WTC11 (cell line): ENCODE results near the gene FAM76A. TPM values are rescaled to one million over a fixed set of nuclear protein-coding genes. Genes with fewer than 3 reads are reported as not detected.
A peak's percentile ranks its signal among the peaks of the same experiment; 100 is the strongest.

Experiments used
- ATAC-seq: fragments of 200-7000 bp; cut with Tn5 transposase; 2 replicates; pipeline ENCODE4 v1.10.0; 2021; ENCODE audit warnings: mild to moderate bottlenecking, moderate library complexity
- CTCF ChIA-PET: fragments of 300-600 bp; sonication (Branson Sonifier 250); formaldehyde crosslinking; loops from one replicate; lab custom pipeline; 2021; ENCODE audit warnings: antibody characterized with exemption; lab: Charles Lee
- POLR2A ChIA-PET: fragments of 350-600 bp; sonication (Branson Sonifier 250); formaldehyde crosslinking; loops from one replicate; lab custom pipeline; 2021; ENCODE audit warnings: antibody characterized with exemption; lab: Charles Lee
- DNase-seq: peaks from one replicate; pipeline ENCODE4 v3.0.0; 2021; ENCODE audit warnings: low spot score
- H3K27ac Mint-ChIP-seq: 2 replicates; pipeline ENCODE4 v1.8.0; 2021; ENCODE audit warnings: mixed read lengths
- H3K27me3 Mint-ChIP-seq: 2 replicates; pipeline ENCODE4 v1.8.0; 2021; ENCODE audit warnings: low read depth, mild to moderate bottlenecking, moderate library complexity, mixed read lengths
- H3K36me3 Mint-ChIP-seq: 2 replicates; pipeline ENCODE4 v1.8.0; 2021; ENCODE audit warnings: mixed read lengths
- H3K4me1 Mint-ChIP-seq: 2 replicates; pipeline ENCODE4 v1.8.0; 2022; ENCODE audit warnings: mixed read lengths
- H3K4me3 Mint-ChIP-seq: 2 replicates; pipeline ENCODE4 v1.8.0; 2021; ENCODE audit warnings: mild to moderate bottlenecking, moderate library complexity, mixed read lengths
- H3K9me3 Mint-ChIP-seq: 2 replicates; pipeline ENCODE4 v1.8.0; 2021; ENCODE audit warnings: mixed read lengths
- AFF4 ChIP-seq: sonication (generic); formaldehyde crosslinking; IDR thresholded peaks from 2 replicates; pipeline ENCODE4 v1.8.1; 2023; ENCODE audit warnings: mild to moderate bottlenecking, missing genetic modification reagents, borderline replicate concordance
- AR ChIP-seq: fragments of 250-450 bp; sonication (Bioruptor Pico); IDR thresholded peaks from 2 replicates; pipeline ENCODE4 v1.9.0; 2021; ENCODE audit warnings: mild to moderate bottlenecking
- ATF1 ChIP-seq: sonication (generic); formaldehyde crosslinking; IDR thresholded peaks from 2 replicates; pipeline ENCODE4 v1.8.1; 2023; ENCODE audit warnings: mild to moderate bottlenecking, moderate library complexity, missing genetic modification reagents
- CBFB ChIP-seq: sonication (generic); formaldehyde crosslinking; IDR thresholded peaks from 2 replicates; pipeline ENCODE4 v1.8.1; 2022; ENCODE audit warnings: mild to moderate bottlenecking, low read depth, missing genetic modification reagents
- CREB1 ChIP-seq: sonication (generic); formaldehyde crosslinking; IDR thresholded peaks from 2 replicates; pipeline ENCODE4 v1.8.0; 2023; ENCODE audit warnings: mild to moderate bottlenecking, missing genetic modification reagents
- CTCF ChIP-seq: fragments of 200-600 bp; IDR thresholded peaks from 2 replicates; pipeline ENCODE4 v1.8.0; 2022; ENCODE audit warnings: antibody characterized with exemption
- ELF4 ChIP-seq: sonication (generic); formaldehyde crosslinking; IDR thresholded peaks from 2 replicates; pipeline ENCODE4 v1.8.1; 2022; ENCODE audit warnings: low read depth, mild to moderate bottlenecking, moderate library complexity, missing genetic modification reagents
- ESRRA ChIP-seq: sonication (generic); formaldehyde crosslinking; IDR thresholded peaks from 2 replicates; pipeline ENCODE4 v1.8.1; 2022; ENCODE audit warnings: mild to moderate bottlenecking, missing genetic modification reagents, borderline replicate concordance
- FOXP4 ChIP-seq: sonication (generic); formaldehyde crosslinking; IDR thresholded peaks from 2 replicates; pipeline ENCODE4 v1.8.0; 2022; ENCODE audit warnings: mild to moderate bottlenecking, missing genetic modification reagents
- MYBL2 ChIP-seq: sonication (generic); formaldehyde crosslinking; IDR thresholded peaks from 2 replicates; pipeline ENCODE4 v1.8.1; 2023; ENCODE audit warnings: mild to moderate bottlenecking, moderate library complexity, missing genetic modification reagents
- NFATC4 ChIP-seq: fragments of 250-450 bp; sonication (Bioruptor Pico); IDR thresholded peaks from 2 replicates; pipeline ENCODE4 v1.9.0; 2021; ENCODE audit warnings: mild to moderate bottlenecking
- PREB ChIP-seq: sonication (generic); formaldehyde crosslinking; IDR thresholded peaks from 2 replicates; pipeline ENCODE4 v1.8.1; 2022; ENCODE audit warnings: mild to moderate bottlenecking, missing genetic modification reagents, moderate library complexity, borderline replicate concordance
- RORB ChIP-seq: fragments of 250-450 bp; sonication (Bioruptor Pico); IDR thresholded peaks from 2 replicates; pipeline ENCODE4 v1.9.0; 2021; ENCODE audit warnings: mild to moderate bottlenecking
- SMAD4 ChIP-seq: sonication (generic); formaldehyde crosslinking; IDR thresholded peaks from 2 replicates; pipeline ENCODE4 v1.8.0; 2022; ENCODE audit warnings: mild to moderate bottlenecking, missing genetic modification reagents
- SP1 ChIP-seq: sonication (generic); formaldehyde crosslinking; conservative IDR thresholded peaks from 2 replicates; pipeline ENCODE4 v1.8.1; 2022; ENCODE audit warnings: missing genetic modification reagents
- ZNF121 ChIP-seq: sonication (generic); formaldehyde crosslinking; IDR thresholded peaks from 2 replicates; pipeline ENCODE4 v1.8.0; 2023; ENCODE audit warnings: missing genetic modification reagents
- ZNF232 ChIP-seq: sonication (generic); formaldehyde crosslinking; IDR thresholded peaks from 2 replicates; pipeline ENCODE4 v1.8.0; 2022; ENCODE audit warnings: mild to moderate bottlenecking, missing genetic modification reagents
- total RNA-seq: library from RNA; stranded (reverse); gene quantifications from 3 replicates; pipeline ENCODE4 v1.2.3, GENCODE V29; 2021

FAM76A gene
- total RNA-seq, 1 experiment from 2014 or later: 14.5 TPM

- H3K36me3 Mint-ChIP-seq: peaks cover 3% of the 10 kb centered on the region; the same call in 1 of the 2 replicates
- no peaks in the 10 kb centered on the region for H3K4me1 Mint-ChIP-seq
- H3K27ac Mint-ChIP-seq: no peak overlapping the region
- ChIA-PET POLR2A (no interaction called here), CTCF (interaction anchor here (0.6 kb wide), 1 partner anchor 64 kb away, joined by 3 read pairs; no protein-coding TSS in a partner anchor)
- no peak for TF ChIP-seq ESRRA (CRISPR knock-in tag)
- no peaks in the 10 kb centered on the region for H3K9me3 Mint-ChIP-seq
- ATAC-seq (no peak), DNase-seq (no peak)
- H3K27me3 Mint-ChIP-seq: no peaks in the 10 kb centered on the region
- H3K4me3 Mint-ChIP-seq: no peak overlapping the region
Measured at GRCh38 chr1:27762033-27762432, 36.3 kb downstream of the FAM76A start.

GRCh38 chr1:27763358-27763757 is 37.6 kb downstream of the FAM76A start:
- no peak for DNase-seq
- H3K36me3 Mint-ChIP-seq: no peaks in the 10 kb centered on the region
- no peak for TF ChIP-seq ELF4 (CRISPR knock-in tag)
- no peak for TF ChIP-seq MYBL2
- no peak for TF ChIP-seq ATF1 (CRISPR knock-in tag)
- TF ChIP-seq AFF4 (CRISPR knock-in tag): no peak
- TF ChIP-seq ZNF121 (CRISPR knock-in tag): no peak
- TF ChIP-seq NFATC4 (CRISPR knock-in tag): no peak
- no peak for TF ChIP-seq FOXP4
- no peak for TF ChIP-seq CBFB (CRISPR knock-in tag)
- no peak for TF ChIP-seq SMAD4 (CRISPR knock-in tag)
- TF ChIP-seq PREB (CRISPR knock-in tag): no peak
- no peak for TF ChIP-seq ZNF232
- TF ChIP-seq CREB1 (CRISPR knock-in tag): no peak
- TF ChIP-seq SP1 (CRISPR knock-in tag): no peak
- no peak for TF ChIP-seq AR (CRISPR knock-in tag)
- no peak for TF ChIP-seq RORB (CRISPR knock-in tag)
- no peak for TF ChIP-seq CTCF
- no peak overlapping the region for H3K4me3 Mint-ChIP-seq
- no peaks in the 10 kb centered on the region for H3K9me3 Mint-ChIP-seq
- no peak for ATAC-seq
- peak overlapping the region; percentile 49; the same call in 1 of the 2 replicates for H3K27ac Mint-ChIP-seq
- CTCF ChIA-PET: interaction anchor here (1.9 kb wide), 1 partner anchor 10 kb away, joined by 7 read pairs; the partner anchor contains the start of gene STX12
- POLR2A ChIA-PET: interaction anchor here (0.7 kb wide), 1 partner anchor 1990 kb away, joined by 3 read pairs; no protein-coding TSS in a partner anchor
- no peaks in the 10 kb centered on the region for H3K27me3 Mint-ChIP-seq
- H3K4me1 Mint-ChIP-seq: no peaks in the 10 kb centered on the region
